ENCODE results near the gene NR2F1. TPM values are rescaled to one million over a fixed set of nuclear protein-coding genes. Genes with fewer than 3 reads are reported as not detected.

NR2F1 gene
- total and polyA plus RNA-seq, 2 donors (not counting 3 experiments of a cell fraction or from before 2014, with no cell fraction given), result 21.5 to 38.7 TPM

- ChIA-PET CTCF (interaction anchor here (0.6 to 2.6 kb wide), 5 partner anchors 9 to 288 kb away, joined by 3 to 25 read pairs (median 3); no protein-coding TSS in a partner anchor), POLR2A (no interaction called here)
- intact Hi-C loops (cut with micrococcal nuclease), result no loop called here
- TF ChIP-seq MAX (IDR thresholded peaks at IDR 0.05; ENCODE audit: insufficient read depth, insufficient read length), result no peak
- no peak for TF ChIP-seq EZH2 (IDR thresholded peaks at IDR 0.05; ENCODE audit: borderline replicate concordance, low read depth, low read length, severe bottlenecking)
- no peak for TF ChIP-seq POLR2A (IDR thresholded peaks at IDR 0.05; ENCODE audit: low read depth, low read length)
- no peak for TF ChIP-seq GATA2 (IDR thresholded peaks at IDR 0.05; ENCODE audit: insufficient read depth, insufficient read length, low read depth, low read length)
- TF ChIP-seq MYC (IDR thresholded peaks at IDR 0.05; ENCODE audit: low read depth, low read length), result no peak
- no peak for TF ChIP-seq JUN (IDR thresholded peaks at IDR 0.05; ENCODE audit: borderline replicate concordance, insufficient read depth, insufficient read length, low read depth)
- no peak for TF ChIP-seq CTCF (IDR thresholded peaks at IDR 0.05; ENCODE audit: extremely low read depth in 1 of 2, insufficient read depth in 1 of 2, low read depth in 1 of 2, low read length in 2 of 2)
- no peak for TF ChIP-seq POLR2AphosphoS5 (IDR thresholded peaks at IDR 0.05; ENCODE audit: insufficient read depth, low read depth, low read length)
- no peak for TF ChIP-seq FOS (IDR thresholded peaks at IDR 0.05; ENCODE audit: borderline replicate concordance, insufficient read depth, low read length)
- no peak overlapping the region for H3K27ac ChIP-seq (ENCODE audit: insufficient read depth, low read depth, low read length)
- H3K9me1 ChIP-seq (replicated peaks; ENCODE audit: control insufficient read depth, extremely low read depth, insufficient read depth, low read length), result no peaks in the 10 kb centered on the region
- H3K9me3 ChIP-seq (replicated peaks; ENCODE audit: control insufficient read depth, insufficient read depth, low read length), result no peaks in the 10 kb centered on the region
- H3K9ac ChIP-seq (replicated peaks; ENCODE audit: extremely low read depth, insufficient read depth, low read length), result no peak overlapping the region
- DNase-seq (ENCODE audit: low read depth, low spot score), result no peak
- no peak overlapping the region for H2AFZ ChIP-seq (ENCODE audit: low read depth, low read length)
- H4K20me1 ChIP-seq (replicated peaks; ENCODE audit: control insufficient read depth, extremely low read depth, insufficient read depth, low read length), result peaks cover 9% of the 10 kb centered on the region
- BruUV-seq (replicated peaks), result no TSS peak
- H3K4me2 ChIP-seq (ENCODE audit: insufficient read depth, low read length), result no peak overlapping the region
- H3K4me1 ChIP-seq (ENCODE audit: control insufficient read depth, extremely low read depth, insufficient read depth, low read length), result peaks cover 6% of the 10 kb centered on the region
- H3K27me3 ChIP-seq (ENCODE audit: control insufficient read depth in 2 of 2, insufficient read depth in 2 of 2, low read length in 2 of 2), result peaks cover 62 to 81% of the 10 kb centered on the region in 2 experiments
- H3K79me2 ChIP-seq (ENCODE audit: control insufficient read depth, insufficient read depth, low read length), result no peaks in the 10 kb centered on the region
- no peak for FAIRE-seq
- H3K4me3 ChIP-seq (replicated peaks in 1 of 3; ENCODE audit: insufficient read depth in 1 of 3, low read depth in 1 of 3, low read length in 3 of 3), result no peak overlapping the region
- dilution Hi-C loops (cut with MboI; ENCODE audit: extremely low pct_ligation_motif_present, low sequenced_read_pairs), result no loop called here
- no peaks in the 10 kb centered on the region for H3K36me3 ChIP-seq (ENCODE audit: control insufficient read depth in 2 of 2, extremely low read depth in 1 of 2, insufficient read depth in 2 of 2, low read length in 2 of 2)
Observed at GRCh38 chr5:93611273-93611975, 28.4 kb downstream of the NR2F1 start.
